ENCODE data around the gene CHST9.
A peak's percentile ranks its signal among the peaks of the same experiment; 100 is the strongest.

CHST9 gene

DNA sequence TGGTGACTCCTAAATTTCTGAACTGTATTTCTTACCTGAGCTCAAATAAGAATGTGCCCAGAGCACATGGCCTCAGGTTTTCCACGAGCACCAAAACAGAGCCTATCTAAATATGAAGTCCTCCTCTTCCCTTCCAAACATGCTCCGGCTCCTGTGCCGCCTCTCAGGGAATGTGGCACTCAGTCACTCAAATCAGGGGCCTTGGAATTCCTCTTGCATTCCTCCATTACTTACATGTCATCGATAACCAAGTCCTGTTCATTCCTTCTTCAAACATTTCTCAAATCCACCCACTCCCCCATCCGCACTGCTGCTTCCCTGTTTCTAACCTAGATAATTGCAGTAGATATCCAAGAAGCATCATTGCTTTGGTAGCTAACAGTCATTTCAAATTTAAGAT, 151.4 kb downstream of the CHST9 start:
- Mint-ChIP-seq H3K9me3 (peaks cover 0 to 2% of the 10 kb centered on the region in 2 donors), H3K4me1 (no peaks in the 10 kb centered on the region), H3K4me3 (no peak overlapping the region), H3K27ac (no peak overlapping the region), H3K36me3 (no peaks in the 10 kb centered on the region), H3K27me3 (no peaks in the 10 kb centered on the region)
- DNase-seq (no peak), ATAC-seq (replicated peaks) (no peak)

DNA sequence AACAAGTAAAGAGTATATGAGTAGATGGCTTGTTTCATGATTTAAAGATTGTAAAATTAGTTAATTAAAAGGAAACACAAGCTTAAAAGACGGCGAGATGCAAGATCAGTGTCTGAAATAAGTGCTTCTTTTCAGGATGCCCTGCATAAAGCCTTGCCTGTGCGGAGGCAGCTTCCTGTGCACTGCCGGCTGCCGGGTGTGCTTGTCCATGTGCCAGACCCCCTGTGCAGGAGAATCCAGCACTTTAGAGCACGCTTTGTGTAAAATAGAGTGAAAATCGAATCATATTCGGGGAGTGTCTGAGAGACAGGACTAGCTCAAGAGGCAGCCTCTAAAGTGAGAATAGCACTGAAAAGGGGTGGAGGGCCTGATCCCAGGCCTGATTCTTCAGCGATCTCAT, 154.7 kb downstream of the CHST9 start:
- Mint-ChIP-seq H3K27ac (no peak overlapping the region), H3K4me1 (no peaks in the 10 kb centered on the region), H3K27me3 (no peaks in the 10 kb centered on the region), H3K36me3 (no peaks in the 10 kb centered on the region), H3K9me3 (peaks cover 0 to 3% of the 10 kb centered on the region in 2 donors), H3K4me3 (no peak overlapping the region)
- ATAC-seq (replicated peaks) (no peak), DNase-seq (no peak)

- ATAC-seq (replicated peaks) (no peak), DNase-seq (no peak)
- H3K9me3 Mint-ChIP-seq: no peaks in the 10 kb centered on the region
- H3K36me3 Mint-ChIP-seq: no peaks in the 10 kb centered on the region
- H3K4me3 Mint-ChIP-seq: no peak overlapping the region
- H3K27me3 Mint-ChIP-seq: no peaks in the 10 kb centered on the region
- H3K27ac Mint-ChIP-seq: no peak overlapping the region
- H3K4me1 Mint-ChIP-seq: no peaks in the 10 kb centered on the region
These were observed 162.6 kb downstream of the CHST9 start for GRCh38 chr18:27022477-27022876.

DNA sequence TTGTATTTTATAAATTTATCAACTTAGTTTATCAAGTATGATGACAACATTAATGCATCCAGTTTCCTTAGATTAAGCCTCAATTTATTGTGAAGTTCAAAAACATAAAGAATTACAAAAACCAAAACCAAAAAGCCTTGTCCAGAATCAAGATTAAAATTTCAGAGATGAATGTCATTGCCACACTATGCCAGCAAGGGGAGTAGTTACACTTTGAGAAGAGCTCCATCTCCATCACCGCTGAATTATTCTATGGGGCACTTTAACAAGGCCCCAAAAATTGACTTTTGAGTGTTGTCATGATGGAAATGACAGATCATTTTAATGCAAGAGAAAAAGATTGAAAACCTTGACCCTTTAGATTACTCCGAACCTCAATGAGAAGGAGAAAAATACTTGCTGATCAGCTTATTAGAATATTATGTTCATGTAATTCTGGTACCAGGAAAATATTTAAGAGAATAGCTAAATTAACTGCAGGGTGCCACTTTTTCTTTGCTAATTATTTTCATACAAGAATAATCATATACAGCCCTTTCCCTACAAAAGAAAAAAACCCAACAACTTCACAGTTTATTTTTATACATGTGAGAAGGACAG, 167.1 kb downstream of the CHST9 start:
- no peaks in the 10 kb centered on the region for H3K27me3 Mint-ChIP-seq
- H3K4me3 Mint-ChIP-seq: no peak overlapping the region
- ATAC-seq (replicated peaks): peak in 1 of 2 donors; percentile 41
- no peak for DNase-seq
- no peak overlapping the region for H3K27ac Mint-ChIP-seq
- no peaks in the 10 kb centered on the region for H3K4me1 Mint-ChIP-seq
- no peaks in the 10 kb centered on the region for H3K9me3 Mint-ChIP-seq
- H3K36me3 Mint-ChIP-seq: no peaks in the 10 kb centered on the region

DNA sequence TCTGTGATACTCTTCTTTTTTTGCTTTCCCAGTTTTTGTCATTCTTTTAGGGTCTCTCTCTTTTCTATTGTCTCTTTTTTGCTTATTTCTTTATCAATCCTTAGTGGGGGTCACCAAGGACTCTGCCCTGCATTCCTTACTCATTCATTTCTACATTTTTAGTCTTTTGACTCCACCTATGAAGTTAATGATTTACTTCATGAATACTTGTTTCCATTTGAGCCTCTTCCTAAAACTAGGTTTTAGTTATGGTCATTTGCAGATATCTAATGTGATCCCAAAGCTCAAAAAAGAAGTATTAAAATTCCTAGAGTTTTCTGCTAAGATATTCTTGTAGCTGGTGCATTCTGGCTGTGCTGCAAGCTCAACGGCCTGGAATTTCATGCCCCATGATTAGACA, 170.3 kb downstream of the CHST9 start:
- Mint-ChIP-seq H3K27ac (no peak overlapping the region), H3K27me3 (no peaks in the 10 kb centered on the region), H3K4me1 (no peaks in the 10 kb centered on the region), H3K4me3 (no peak overlapping the region), H3K36me3 (no peaks in the 10 kb centered on the region), H3K9me3 (no peaks in the 10 kb centered on the region)
- ATAC-seq (replicated peaks) (no peak), DNase-seq (no peak)

DNA sequence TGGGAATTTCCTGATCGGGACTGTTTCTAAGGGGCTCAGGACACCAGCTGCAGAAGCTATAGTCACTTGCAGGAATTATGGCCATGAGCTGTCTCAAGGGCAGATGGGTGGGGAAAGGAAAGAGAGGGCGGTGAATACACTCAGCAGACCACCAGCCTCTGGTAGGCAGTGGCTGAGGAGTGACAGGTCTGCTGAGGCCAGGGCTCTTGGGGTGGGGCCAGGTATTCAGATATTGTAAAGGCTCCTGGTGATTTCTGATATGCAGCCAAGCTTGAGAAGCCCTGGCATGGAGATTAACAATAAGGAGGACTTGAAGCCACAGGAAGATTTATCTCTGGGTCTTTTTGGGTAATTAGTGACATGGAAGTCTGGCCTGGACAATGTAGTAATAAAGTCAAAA, 174.3 kb downstream of the CHST9 start:
- no peak for DNase-seq
- ATAC-seq (replicated peaks): no peak
- Mint-ChIP-seq H3K27ac (no peak overlapping the region), H3K4me1 (no peaks in the 10 kb centered on the region), H3K36me3 (no peaks in the 10 kb centered on the region), H3K9me3 (no peaks in the 10 kb centered on the region), H3K4me3 (no peak overlapping the region), H3K27me3 (no peaks in the 10 kb centered on the region)

- H3K27me3 Mint-ChIP-seq: no peaks in the 10 kb centered on the region
- H3K4me3 Mint-ChIP-seq: no peak overlapping the region
- no peak overlapping the region for H3K27ac Mint-ChIP-seq
- no peaks in the 10 kb centered on the region for H3K9me3 Mint-ChIP-seq
- DNase-seq (no peak), ATAC-seq (replicated peaks) (no peak)
- H3K4me1 Mint-ChIP-seq: no peaks in the 10 kb centered on the region
- H3K36me3 Mint-ChIP-seq: no peaks in the 10 kb centered on the region
These were observed 175.8 kb downstream of the CHST9 start for GRCh38 chr18:27009293-27009692.

DNA sequence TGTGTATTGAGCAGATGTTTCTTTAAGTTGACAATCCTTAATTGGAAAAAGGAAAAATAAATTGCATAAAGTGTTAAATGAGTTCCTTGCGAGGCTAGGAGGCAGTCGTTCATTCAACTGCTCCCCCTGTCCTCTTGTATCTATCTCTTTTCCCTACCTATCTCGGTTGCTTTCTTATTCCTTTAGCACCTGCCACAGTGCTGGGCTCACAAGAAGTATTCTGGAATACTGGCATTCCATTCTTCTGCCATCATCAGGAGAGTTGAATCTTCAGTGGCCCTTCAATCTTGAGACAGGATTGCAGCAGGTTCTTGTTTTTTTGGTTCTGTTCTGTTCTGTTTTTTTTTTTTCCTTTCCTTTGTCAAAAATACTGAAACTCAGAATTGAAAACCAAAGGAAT, 176.5 kb downstream of the CHST9 start:
- Mint-ChIP-seq H3K27me3 (no peaks in the 10 kb centered on the region), H3K9me3 (no peaks in the 10 kb centered on the region), H3K36me3 (no peaks in the 10 kb centered on the region), H3K27ac (no peak overlapping the region), H3K4me1 (no peaks in the 10 kb centered on the region), H3K4me3 (no peak overlapping the region)
- ATAC-seq (replicated peaks) (no peak), DNase-seq (no peak)

- H3K27ac Mint-ChIP-seq: no peak overlapping the region
- no peaks in the 10 kb centered on the region for H3K27me3 Mint-ChIP-seq
- no peak overlapping the region for H3K4me3 Mint-ChIP-seq
- no peaks in the 10 kb centered on the region for H3K9me3 Mint-ChIP-seq
- DNase-seq: no peak
- no peak for ATAC-seq (replicated peaks)
- H3K4me1 Mint-ChIP-seq: no peaks in the 10 kb centered on the region
- no peaks in the 10 kb centered on the region for H3K36me3 Mint-ChIP-seq
These were observed 177.2 kb downstream of the CHST9 start for GRCh38 chr18:27007880-27008279.

GRCh38 chr18:27005589-27005988, 179.5 kb downstream of the CHST9 start:
- no peaks in the 10 kb centered on the region for H3K9me3 Mint-ChIP-seq
- no peak overlapping the region for H3K27ac Mint-ChIP-seq
- H3K4me1 Mint-ChIP-seq: no peaks in the 10 kb centered on the region
- H3K4me3 Mint-ChIP-seq: no peak overlapping the region
- DNase-seq (no peak), ATAC-seq (replicated peaks) (peak in 1 of 2 donors; percentile 41)
- H3K36me3 Mint-ChIP-seq: no peaks in the 10 kb centered on the region
- no peaks in the 10 kb centered on the region for H3K27me3 Mint-ChIP-seq

DNA sequence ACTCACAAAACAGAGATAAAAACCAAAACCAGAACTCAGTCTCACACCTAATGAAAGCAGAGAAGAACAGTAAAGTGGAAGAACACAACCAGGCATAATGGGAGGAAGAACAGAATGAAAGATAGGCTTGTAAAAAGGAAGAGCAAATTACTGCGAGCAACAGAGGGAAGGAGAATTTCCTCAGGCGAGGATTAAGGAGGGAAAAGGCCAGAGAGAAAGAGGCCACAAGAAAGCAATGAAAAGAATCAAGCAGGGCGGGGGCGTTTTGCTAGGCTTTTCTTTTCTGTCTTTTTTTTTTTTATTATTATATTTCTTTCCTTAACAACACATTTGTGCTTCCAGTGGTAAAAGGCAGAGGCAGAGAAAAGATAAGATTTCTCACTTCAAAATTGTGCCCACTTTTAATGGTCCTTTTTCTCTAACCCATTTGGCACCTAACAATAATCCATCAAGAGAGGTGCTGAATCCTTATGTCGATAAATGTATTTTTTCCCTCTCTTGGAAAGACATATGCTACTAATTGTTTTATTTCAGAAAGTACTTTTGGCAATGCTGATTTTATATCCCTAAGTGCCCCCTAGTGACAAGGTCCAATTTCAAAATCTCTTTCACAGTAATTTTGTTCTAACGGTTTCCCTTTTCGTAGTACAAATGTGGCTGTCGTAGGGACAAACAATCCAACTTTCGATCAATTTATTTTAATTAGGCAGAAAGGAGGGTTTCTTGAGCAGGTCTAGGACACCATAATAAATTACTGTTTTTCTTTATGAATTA, 180.9 kb downstream of the CHST9 start:
- H3K36me3 Mint-ChIP-seq: no peaks in the 10 kb centered on the region
- H3K27me3 Mint-ChIP-seq: no peaks in the 10 kb centered on the region
- no peak overlapping the region for H3K27ac Mint-ChIP-seq
- DNase-seq (no peak), ATAC-seq (replicated peaks) (no peak)
- no peak overlapping the region for H3K4me3 Mint-ChIP-seq
- no peaks in the 10 kb centered on the region for H3K4me1 Mint-ChIP-seq
- no peaks in the 10 kb centered on the region for H3K9me3 Mint-ChIP-seq

DNA sequence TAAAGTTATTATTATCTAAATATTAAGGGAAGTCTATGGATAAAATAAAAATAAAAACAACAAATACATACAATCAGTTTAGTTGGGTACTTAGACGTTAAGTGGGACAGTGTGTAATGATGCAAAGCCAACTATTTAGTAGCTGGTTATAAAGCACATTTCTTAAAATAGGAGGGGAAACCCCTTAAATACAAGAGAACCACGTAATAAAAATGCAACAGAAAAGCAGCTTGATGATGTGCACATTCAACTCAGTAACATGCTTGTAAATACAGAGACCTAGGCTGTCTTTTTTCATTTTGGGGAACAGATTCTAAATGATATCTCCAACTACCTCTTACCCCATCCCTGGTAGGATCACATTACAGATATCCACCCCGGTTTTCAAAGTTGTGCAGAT, 185.3 kb downstream of the CHST9 start:
- Mint-ChIP-seq H3K27me3 (no peaks in the 10 kb centered on the region), H3K36me3 (no peaks in the 10 kb centered on the region), H3K4me3 (no peak overlapping the region), H3K4me1 (no peaks in the 10 kb centered on the region), H3K27ac (no peak overlapping the region), H3K9me3 (no peaks in the 10 kb centered on the region)
- ATAC-seq (replicated peaks): no peak
- DNase-seq: no peak

GRCh38 chr18:26993568-26993967, 191.5 kb downstream of the CHST9 start:
- no peaks in the 10 kb centered on the region for H3K4me1 Mint-ChIP-seq
- H3K27me3 Mint-ChIP-seq: no peaks in the 10 kb centered on the region
- DNase-seq (no peak), ATAC-seq (replicated peaks) (no peak)
- H3K36me3 Mint-ChIP-seq: no peaks in the 10 kb centered on the region
- no peak overlapping the region for H3K27ac Mint-ChIP-seq
- H3K4me3 Mint-ChIP-seq: no peak overlapping the region
- peaks cover 1 to 4% of the 10 kb centered on the region in 2 donors for H3K9me3 Mint-ChIP-seq

DNA sequence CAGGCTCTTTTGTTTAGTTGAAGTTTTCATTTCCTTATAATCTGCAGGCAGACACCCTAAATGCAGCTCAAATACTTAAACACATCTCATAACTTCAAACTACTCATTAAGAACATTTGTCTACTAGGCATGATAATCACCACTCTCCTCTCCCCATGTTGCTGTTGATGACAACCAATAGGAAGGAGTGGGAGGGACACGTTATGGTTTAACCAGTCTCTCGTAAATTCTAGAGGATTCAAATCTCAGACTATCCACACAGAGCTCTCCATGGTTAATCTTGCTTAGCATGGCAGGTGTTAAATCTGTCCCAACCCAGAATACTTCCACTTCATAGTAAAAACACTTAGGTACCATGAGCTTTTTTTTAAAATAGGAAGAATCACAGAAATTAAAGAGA, 192.2 kb downstream of the CHST9 start:
- Mint-ChIP-seq H3K4me1 (no peaks in the 10 kb centered on the region), H3K4me3 (no peak overlapping the region), H3K36me3 (no peaks in the 10 kb centered on the region), H3K27me3 (no peaks in the 10 kb centered on the region), H3K9me3 (peaks cover 1 to 4% of the 10 kb centered on the region in 2 donors), H3K27ac (no peak overlapping the region)
- no peak for DNase-seq
- ATAC-seq (replicated peaks): no peak

GRCh38 chr18:26989842-26990241, 195.3 kb downstream of the CHST9 start:
- Mint-ChIP-seq H3K27me3 (no peaks in the 10 kb centered on the region), H3K27ac (no peak overlapping the region), H3K4me3 (no peak overlapping the region), H3K36me3 (no peaks in the 10 kb centered on the region), H3K4me1 (no peaks in the 10 kb centered on the region), H3K9me3 (peaks cover 4 to 5% of the 10 kb centered on the region in 2 donors)
- DNase-seq (no peak), ATAC-seq (replicated peaks) (no peak)
